Fibroblast of lung (primary cell): ENCODE results near the gene CDV3. TPM values are rescaled to one million over a fixed set of nuclear protein-coding genes. Genes with fewer than 3 reads are reported as not detected.

Source experiments
- DNase-seq, 2 donors: peaks; one replicate each; pipeline versions ENCODE4 v3.0.0 to v3.0.0-alpha.2; 2010; ENCODE audit warnings: low read depth in 2 of 2
- H2AFZ ChIP-seq: 2 replicates; pipeline ENCODE4 v1.5.1; 2012; ENCODE audit warnings: low read length, control low read depth, inconsistent platforms
- H3K27ac ChIP-seq: 2 replicates; pipeline ENCODE4 v1.5.1; 2011; ENCODE audit warnings: low read length, control low read depth; ENCODE audit not compliant: insufficient read depth
- H3K27me3 ChIP-seq: 2 replicates; pipeline ENCODE4 v1.5.1; 2011; ENCODE audit warnings: mild to moderate bottlenecking, low read length; ENCODE audit not compliant: control insufficient read depth, insufficient read depth
- H3K36me3 ChIP-seq: 2 replicates; pipeline ENCODE4 v1.5.1; 2011; ENCODE audit warnings: low read length; ENCODE audit not compliant: control insufficient read depth, insufficient read depth
- H3K4me1 ChIP-seq: 2 replicates; pipeline ENCODE4 v1.5.1; 2011; ENCODE audit warnings: low read length; ENCODE audit not compliant: control insufficient read depth, insufficient read depth; ENCODE audit errors: extremely low read depth
- H3K4me2 ChIP-seq: 2 replicates; pipeline ENCODE4 v1.5.1; 2011; ENCODE audit warnings: low read length, control low read depth; ENCODE audit not compliant: insufficient read depth; ENCODE audit errors: extremely low read depth
- H3K4me3 ChIP-seq, 4 experiments: fragments of 200-600 bp in 1 of 4; sonication (generic) in 1 of 4; replicated peaks in 1 of 4; 2 replicates each; pipeline ENCODE4 v1.5.1; 2011 to 2016; ENCODE audit warnings: low read length in 4 of 4, low read depth in 3 of 4, mild to moderate bottlenecking in 3 of 4, control low read depth in 2 of 4, inconsistent platforms in 1 of 4, mixed read lengths in 1 of 4; ENCODE audit not compliant: insufficient read depth in 1 of 4; ENCODE audit errors: control extremely low read depth in 1 of 4
- H3K79me2 ChIP-seq: 2 replicates; pipeline ENCODE4 v1.5.1; 2012; ENCODE audit warnings: mild to moderate bottlenecking, low read length, inconsistent platforms; ENCODE audit not compliant: control insufficient read depth, insufficient read depth
- H3K9ac ChIP-seq: 2 replicates; pipeline ENCODE4 v1.5.1; 2011; ENCODE audit warnings: mild to moderate bottlenecking, low read length, control low read depth; ENCODE audit not compliant: insufficient read depth
- H3K9me3 ChIP-seq: 2 replicates; pipeline ENCODE4 v1.5.1; 2012; ENCODE audit warnings: low read depth, low read length; ENCODE audit not compliant: control insufficient read depth, insufficient read depth
- H4K20me1 ChIP-seq: 2 replicates; pipeline ENCODE4 v1.5.1; 2011; ENCODE audit warnings: low read length; ENCODE audit not compliant: control insufficient read depth, insufficient read depth; ENCODE audit errors: extremely low read depth
- CTCF ChIP-seq, 2 donors: IDR thresholded peaks in 1 of 2; conservative IDR thresholded peaks in 1 of 2; 1 replicate in 1 of 2; 2 replicates in 1 of 2; pipeline ENCODE4 v1.5.1; 2011 to 2012; ENCODE audit warnings: low read length in 2 of 2, control low read depth in 1 of 2, inconsistent platforms in 1 of 2, low read depth in 1 of 2, mild to moderate bottlenecking in 1 of 2
- EZH2 ChIP-seq: IDR thresholded peaks from 2 replicates; pipeline ENCODE4 v1.5.1; 2012; ENCODE audit warnings: low read length, control low read depth, mild to moderate bottlenecking; ENCODE audit errors: missing control alignments
- polyA plus RNA-seq, 2 donors: library from polyadenylated mRNA; depleted of rRNA in 1 of 2; stranded (reverse) in 1 of 2; unstranded in 1 of 2; fragments of >200 nt; gene quantifications; 2 replicates each; pipeline ENCODE4 v1.2.1, GENCODE V29; 2011 to 2012; ENCODE audit warnings: missing spikeins in 1 of 2
- total RNA-seq: library from RNA; depleted of rRNA; stranded (reverse); fragments of >200 nt; gene quantifications from 2 replicates; pipeline ENCODE4 v1.2.1, GENCODE V29; 2014

Gene CDV3
- total and polyA plus RNA-seq, 2 donors (not counting 1 experiment from before 2014, with no cell fraction given): 185 to 218 TPM

GRCh38 chr3:133592843-133593242, 19.4 kb downstream of the CDV3 start:
- no peak overlapping the region for H3K9ac ChIP-seq
- peaks cover 9% of the 10 kb centered on the region for H3K36me3 ChIP-seq
- no peak overlapping the region for H3K4me2 ChIP-seq
- no peaks in the 10 kb centered on the region for H4K20me1 ChIP-seq
- no peaks in the 10 kb centered on the region for H3K27me3 ChIP-seq
- no peaks in the 10 kb centered on the region for H3K79me2 ChIP-seq
- no peak overlapping the region for H3K4me3 ChIP-seq
- DNase-seq: no peak
- TF ChIP-seq EZH2 (no peak), CTCF (conservative IDR thresholded peaks at IDR 0.05 in 1 of 2, IDR thresholded peaks at IDR 0.05 in 1 of 2; ENCODE audit: low read depth in 1 of 2, low read length in 2 of 2) (no peak)
- H3K9me3 ChIP-seq: no peaks in the 10 kb centered on the region
- peaks cover 3% of the 10 kb centered on the region for H3K4me1 ChIP-seq
- no peak overlapping the region for H3K27ac ChIP-seq
- H2AFZ ChIP-seq: no peak overlapping the region

GRCh38 chr3:133593243-133593642, 19.8 kb downstream of the CDV3 start:
- H3K27me3 ChIP-seq: no peaks in the 10 kb centered on the region
- no peak overlapping the region for H3K4me2 ChIP-seq
- H2AFZ ChIP-seq: no peak overlapping the region
- no peaks in the 10 kb centered on the region for H3K79me2 ChIP-seq
- no peak overlapping the region for H3K9ac ChIP-seq
- no peaks in the 10 kb centered on the region for H4K20me1 ChIP-seq
- peaks cover 9% of the 10 kb centered on the region for H3K36me3 ChIP-seq
- no peak overlapping the region for H3K27ac ChIP-seq
- no peak overlapping the region for H3K4me3 ChIP-seq
- no peaks in the 10 kb centered on the region for H3K9me3 ChIP-seq
- no peak for DNase-seq
- peaks cover 3% of the 10 kb centered on the region for H3K4me1 ChIP-seq
- TF ChIP-seq CTCF (conservative IDR thresholded peaks at IDR 0.05 in 1 of 2, IDR thresholded peaks at IDR 0.05 in 1 of 2; ENCODE audit: low read depth in 1 of 2, low read length in 2 of 2): no peak
- TF ChIP-seq EZH2: no peak

GRCh38 chr3:133595341-133595740, 21.9 kb downstream of the CDV3 start:
- no peaks in the 10 kb centered on the region for H3K36me3 ChIP-seq
- TF ChIP-seq EZH2 (no peak), CTCF (conservative IDR thresholded peaks at IDR 0.05 in 1 of 2, IDR thresholded peaks at IDR 0.05 in 1 of 2; ENCODE audit: low read depth in 1 of 2, low read length in 2 of 2) (no peak)
- H4K20me1 ChIP-seq: no peaks in the 10 kb centered on the region
- H3K4me1 ChIP-seq: peaks cover 3% of the 10 kb centered on the region
- DNase-seq: peak in 1 of 2 donors; percentile 92
- H3K4me3 ChIP-seq: no peak overlapping the region
- no peak overlapping the region for H3K9ac ChIP-seq
- H2AFZ ChIP-seq: no peak overlapping the region
- no peak overlapping the region for H3K4me2 ChIP-seq
- no peak overlapping the region for H3K27ac ChIP-seq
- H3K27me3 ChIP-seq: no peaks in the 10 kb centered on the region
- no peaks in the 10 kb centered on the region for H3K9me3 ChIP-seq
- no peaks in the 10 kb centered on the region for H3K79me2 ChIP-seq
